NCI-H2029 (cell line): ENCODE data around the gene SLC7A11.

Source experiments
- DNase-seq: peaks from one replicate; lab custom pipeline; 2025; lab: John Stamatoyannopoulos, UW

The SLC7A11 gene

GRCh38 chr4:138242076-138242833 is at the start of gene SLC7A11:
Gene SLC7A11, minus strand, starts transcription at chr4:138242349. Its CDS starts 280 bp downstream, at chr4:138242069.
- DNase-seq = peak; percentile 98

DNA sequence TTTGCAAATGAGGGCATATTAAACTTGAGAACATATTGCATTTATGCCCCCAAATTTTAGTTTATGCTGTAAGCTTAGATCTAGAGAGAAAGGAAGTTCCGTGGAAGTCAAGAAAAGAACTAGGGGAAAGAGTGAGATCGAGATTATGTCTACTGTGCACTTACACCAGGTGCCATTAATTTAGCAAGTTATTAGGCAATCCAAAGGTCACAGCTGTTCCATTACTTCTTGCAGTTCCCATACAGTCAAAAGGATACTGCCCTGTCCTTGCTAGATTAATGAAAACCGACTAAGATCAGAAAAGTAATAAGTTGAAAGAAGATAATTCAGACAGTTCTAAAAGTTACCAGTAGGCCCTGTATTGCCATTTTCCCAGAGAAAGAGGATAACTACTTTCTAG is 49.3 kb upstream of the SLC7A11 start:
- DNase-seq = no peak

- DNase-seq = peak; percentile 11
Measured at GRCh38 chr4:138290805-138291204, 48.7 kb upstream of the SLC7A11 start.

DNA sequence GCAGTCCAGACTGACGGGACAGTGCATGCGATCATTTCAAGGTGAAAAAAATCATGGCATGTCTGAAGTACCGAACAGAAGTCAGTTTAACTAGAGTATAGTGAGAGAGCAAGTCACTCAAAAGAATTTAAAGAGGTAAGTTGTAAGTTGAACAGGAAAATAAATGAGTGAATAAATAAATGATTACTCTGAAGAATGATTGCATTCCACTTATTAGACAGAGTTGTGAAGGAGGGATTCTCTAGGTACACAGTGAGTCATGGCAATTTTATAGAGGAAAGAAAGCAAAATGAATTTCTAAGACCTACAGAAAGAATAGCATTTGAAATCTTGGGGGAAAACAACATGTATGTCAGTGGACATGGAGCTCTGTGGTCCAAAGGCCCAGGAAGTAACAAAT is 37.1 kb upstream of the SLC7A11 start:
- DNase-seq = no peak

DNA sequence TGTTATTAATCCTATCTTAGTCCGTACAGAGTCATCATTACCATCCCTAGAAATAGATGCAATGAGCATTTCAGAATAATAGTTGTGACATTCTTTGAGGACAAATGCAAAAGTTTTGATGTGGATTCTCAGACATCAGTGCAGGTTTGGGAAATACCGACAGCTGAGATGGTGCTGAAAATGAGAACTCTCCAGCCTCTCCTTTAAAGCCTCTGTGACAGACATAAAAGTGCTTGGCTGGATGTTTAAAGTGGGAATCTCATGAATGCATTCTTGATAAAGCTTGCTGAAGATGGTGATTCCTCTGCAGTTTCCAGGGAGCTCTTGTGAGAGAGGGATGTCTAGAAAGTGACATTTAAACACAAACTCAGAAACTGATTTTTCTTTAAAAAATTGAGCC is 35.0 kb upstream of the SLC7A11 start:
- no peak for DNase-seq

DNA sequence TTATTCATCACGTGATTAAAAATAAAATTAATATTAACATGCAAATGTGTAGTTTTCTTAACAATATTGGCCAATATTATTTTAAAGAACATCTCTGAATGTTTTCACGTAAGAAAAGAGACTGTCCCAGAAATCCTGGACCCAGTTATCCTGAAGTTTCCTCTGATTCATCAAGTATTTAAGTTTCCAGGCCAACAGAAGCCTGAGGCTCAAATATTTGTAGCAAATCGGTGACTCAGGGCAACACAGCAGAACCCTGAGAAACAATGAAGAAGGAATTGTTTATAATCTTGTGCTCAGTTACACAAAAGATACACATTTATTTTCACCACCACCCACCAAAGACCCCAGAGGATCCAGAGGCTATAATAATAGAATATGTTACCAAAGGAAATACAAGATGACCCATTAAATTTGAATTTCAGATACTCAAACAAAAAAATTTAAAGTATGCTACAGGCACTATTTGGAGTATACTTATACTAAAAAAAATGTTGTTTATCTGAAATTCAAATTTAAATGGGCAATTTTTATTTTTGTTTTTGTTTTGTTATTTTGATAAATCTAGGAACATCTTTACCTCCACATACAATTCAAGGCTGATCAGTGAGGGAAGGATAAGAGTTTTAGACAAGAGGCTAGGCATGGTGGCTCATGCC is 33.9 kb upstream of the SLC7A11 start:
- no peak for DNase-seq

GRCh38 chr4:138275216-138275615 is 33.1 kb upstream of the SLC7A11 start:
- no peak for DNase-seq

DNA sequence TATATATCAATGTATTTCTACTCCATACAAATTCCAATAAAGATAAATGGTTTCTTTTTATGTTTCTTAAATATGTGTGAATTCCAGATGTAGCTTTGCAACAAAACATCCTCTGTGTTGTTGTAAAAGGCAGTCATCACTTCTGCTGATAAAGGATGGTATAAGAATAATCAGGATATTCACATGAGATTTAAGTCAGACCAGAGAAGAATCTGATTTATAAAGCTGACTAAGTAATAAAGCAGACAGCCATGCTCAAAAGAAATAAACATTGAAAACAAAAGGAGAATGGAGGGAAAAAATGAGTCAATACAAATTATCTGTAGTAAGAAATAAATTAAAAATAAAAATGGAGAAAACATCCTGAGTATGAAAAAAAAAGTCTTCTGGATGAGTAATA is 27.0 kb upstream of the SLC7A11 start:
- DNase-seq = no peak

DNA sequence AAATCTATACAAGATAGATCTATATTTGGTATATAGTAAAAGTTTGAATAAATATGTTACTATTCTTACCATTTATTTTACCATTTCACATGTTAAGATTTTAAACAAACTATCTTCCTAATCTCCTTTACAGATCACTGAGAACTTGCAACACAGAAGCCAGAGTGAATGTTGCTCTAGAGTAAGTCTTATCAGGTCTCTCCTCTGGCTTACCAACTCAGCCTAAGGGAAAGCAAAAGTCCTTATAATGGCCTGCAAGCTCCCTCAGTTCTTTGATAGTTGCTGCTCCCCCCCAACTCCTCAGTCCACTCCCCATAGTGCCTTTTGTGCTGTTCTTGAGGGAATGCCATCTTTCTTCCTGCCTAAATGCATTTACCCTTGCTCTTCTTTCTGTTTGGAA is 25.7 kb upstream of the SLC7A11 start:
- no peak for DNase-seq

- DNase-seq = no peak
Measured at GRCh38 chr4:138266948-138267347, 24.8 kb upstream of the SLC7A11 start.

DNA sequence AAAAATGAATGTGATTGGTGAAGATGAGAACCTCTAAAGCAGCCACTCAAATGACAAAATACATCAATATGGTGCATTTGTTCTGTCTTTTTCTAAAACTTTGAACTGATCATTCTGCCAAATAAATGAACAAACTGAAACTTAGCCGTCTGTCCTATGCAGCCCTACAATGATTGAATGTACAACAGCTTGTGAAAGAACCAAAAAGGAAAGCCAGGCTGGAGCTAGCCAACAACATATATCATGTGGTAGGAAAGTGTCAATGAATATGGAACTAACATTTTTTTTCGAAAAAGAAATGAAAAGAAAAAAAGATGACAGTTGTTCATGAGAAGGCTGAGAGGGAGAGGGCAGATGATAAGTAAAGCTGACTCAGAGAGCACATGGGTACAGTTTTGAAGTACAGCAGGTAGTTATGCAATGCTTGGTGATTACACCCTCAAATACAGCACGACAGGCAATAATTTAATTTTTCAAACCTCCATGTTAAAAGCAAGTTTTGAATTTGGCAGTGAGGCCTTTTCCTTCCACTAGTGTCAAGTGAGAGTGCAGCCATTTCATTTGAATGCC is 21.2 kb upstream of the SLC7A11 start:
- DNase-seq = no peak

DNA sequence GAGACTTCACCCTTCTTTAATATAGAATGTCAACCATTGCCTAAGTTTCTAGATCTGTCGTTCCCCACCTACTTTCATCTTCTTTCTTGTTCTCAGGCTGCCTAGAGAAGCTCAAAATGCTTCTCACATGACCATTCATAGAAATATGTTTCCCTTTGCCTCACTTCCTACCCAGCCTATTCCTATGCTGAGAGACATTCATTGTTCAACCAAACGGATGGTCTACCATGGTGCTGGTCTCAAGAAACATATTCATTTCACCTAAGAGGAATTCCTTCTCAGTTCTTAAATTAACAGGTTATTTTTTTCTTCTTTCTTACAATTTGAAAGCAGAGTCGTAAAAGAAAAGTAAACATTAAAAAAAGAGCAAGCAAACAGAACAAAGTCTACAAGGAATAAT is 20.3 kb upstream of the SLC7A11 start:
- DNase-seq = no peak

DNA sequence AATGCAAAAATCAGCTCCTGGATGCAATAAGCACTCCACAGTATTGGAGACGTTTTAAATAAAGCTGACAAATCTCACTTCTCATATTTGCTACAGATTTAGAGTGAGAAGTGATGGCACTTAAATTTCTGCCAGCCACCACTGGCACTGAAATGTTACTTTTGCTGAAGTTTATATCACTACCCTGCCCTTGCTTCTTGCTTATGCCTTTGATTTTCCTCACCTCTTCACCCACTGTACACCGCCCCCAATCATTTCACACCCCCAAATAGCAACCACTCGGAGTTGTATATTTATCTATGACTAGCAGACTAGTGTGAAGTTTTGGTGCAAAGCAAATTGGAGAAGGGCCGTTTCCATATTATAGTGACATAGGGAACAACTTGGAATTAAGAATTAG is 19.9 kb upstream of the SLC7A11 start:
- DNase-seq = no peak

GRCh38 chr4:138259824-138260223 is 17.7 kb upstream of the SLC7A11 start:
- DNase-seq = no peak

DNA sequence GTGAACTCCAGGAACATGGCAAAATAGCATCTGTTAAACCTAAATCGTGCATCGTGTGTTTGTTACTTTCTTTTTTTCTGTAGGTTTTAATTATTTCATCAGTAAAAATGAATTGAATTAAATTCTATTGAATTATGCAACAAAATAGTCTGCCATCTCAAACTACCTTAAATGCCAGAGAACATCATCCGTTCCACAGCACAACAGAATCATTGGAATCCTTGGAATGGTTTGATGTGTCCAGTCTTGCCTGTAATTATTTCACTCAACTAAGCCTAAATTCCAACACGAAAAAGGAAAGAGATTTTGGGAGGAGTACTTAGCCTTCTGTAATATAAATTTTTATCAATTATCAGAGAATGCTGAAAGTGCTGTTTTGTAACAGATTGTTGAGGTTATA is 17.1 kb upstream of the SLC7A11 start:
- DNase-seq = no peak

- no peak for DNase-seq
Measured at GRCh38 chr4:138256608-138257007, 14.5 kb upstream of the SLC7A11 start.

DNA sequence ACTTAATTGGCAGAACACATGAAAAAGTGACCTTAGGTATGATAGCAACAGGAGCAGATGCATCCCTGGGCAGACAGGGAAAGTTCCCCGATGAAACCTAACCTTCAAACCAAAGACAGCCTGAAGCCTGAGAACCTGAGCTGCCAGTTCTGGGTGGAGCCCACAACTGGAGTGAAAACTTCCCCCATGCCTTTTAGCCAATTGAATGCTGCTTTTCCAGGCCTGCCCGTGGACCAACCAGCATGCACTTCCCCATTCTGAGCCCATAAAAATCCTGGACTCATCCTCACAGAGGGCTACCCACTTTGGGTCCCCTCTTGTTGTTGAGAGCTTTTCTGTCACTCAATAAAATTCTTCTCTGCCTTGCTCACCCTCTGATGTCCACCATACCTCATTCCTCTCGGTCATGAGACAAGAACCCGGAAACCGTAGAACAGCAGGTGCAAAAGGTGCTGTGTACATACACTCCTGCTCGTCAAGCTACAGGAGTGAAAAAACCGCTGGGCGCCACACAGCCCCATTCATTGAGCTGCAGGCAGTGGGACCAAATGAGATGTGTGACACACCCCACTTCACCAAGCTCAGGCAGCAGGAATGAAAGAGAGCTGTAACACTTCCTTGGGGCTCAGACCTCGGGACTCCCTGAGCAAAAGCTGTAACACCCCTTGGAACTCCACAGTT is 13.9 kb upstream of the SLC7A11 start:
- no peak for DNase-seq

GRCh38 chr4:138252551-138252950 is 10.4 kb upstream of the SLC7A11 start:
- DNase-seq = no peak

DNA sequence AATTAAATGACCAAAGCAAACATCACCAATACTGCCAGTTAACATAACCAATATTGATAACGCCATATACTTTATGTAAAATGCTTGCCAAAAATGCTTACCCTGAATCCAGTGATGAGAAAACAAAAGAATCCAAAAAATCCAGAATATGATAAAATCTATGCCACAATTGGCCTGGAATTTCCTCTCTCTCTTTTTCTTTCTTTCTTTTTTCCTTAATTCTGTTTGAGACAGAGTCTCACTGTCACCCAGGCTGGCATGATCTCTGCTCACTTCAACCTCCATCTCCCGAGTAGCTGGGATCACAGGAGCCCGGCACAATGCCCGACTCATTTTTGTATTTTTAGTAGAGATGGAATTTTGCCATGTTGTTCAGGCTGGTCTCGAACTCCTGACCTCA is 9.8 kb upstream of the SLC7A11 start:
- no peak for DNase-seq

DNA sequence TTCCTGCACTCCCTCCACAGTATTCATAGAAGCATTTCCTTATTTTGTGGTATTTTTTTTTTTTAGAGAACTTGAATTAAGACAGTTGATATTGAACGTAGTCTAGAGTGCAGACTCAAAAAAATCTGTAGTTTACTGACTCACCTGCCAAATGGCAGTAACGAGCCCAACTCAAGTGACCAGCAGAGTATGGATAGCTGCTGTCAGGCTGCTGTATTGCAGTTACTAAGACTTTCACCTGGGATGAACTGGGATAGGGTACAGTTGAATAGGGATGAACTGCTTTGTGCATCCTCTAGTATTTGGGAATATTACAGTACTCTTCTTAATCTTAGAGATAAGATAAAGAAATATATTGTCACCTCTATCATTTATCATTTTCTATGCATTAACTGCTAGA is 7.0 kb upstream of the SLC7A11 start:
- DNase-seq = no peak

DNA sequence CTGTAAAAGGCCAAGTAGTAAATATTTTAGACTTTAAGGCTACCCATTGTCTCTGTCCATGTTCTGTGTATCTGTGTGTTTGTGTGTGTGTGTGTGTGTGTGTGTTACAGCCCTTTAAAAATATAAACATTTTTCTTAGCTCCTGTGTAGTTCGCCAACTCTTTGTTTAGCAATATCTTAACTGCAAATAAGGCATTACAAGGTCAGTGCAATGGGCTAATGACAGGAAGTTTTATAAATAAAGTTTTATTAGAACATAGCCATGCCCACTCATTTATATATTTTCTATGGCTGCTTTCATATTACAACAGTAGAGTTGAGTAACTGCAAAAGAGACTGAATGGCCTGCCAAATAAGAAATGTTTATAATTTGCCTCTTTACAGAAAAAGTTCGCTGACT is 5.9 kb upstream of the SLC7A11 start:
- no peak for DNase-seq

DNA sequence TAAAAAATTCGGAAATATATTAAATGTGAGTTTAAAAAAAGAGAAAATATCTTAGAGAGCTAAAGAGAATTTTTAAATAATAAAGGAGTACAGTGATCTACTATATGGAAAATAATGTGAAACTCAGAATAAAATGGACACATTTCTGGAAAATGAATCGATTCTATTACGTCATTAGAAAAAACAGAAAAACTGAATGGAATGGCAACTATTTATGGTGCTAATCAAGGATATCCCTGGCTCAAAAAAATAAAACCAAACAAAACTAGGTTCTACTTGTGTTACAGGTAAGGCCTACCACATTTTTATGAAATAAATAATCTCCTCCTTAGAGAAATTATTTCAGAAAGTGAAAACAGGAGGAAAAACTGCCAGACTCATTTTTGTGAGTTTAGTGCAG is 5.5 kb upstream of the SLC7A11 start:
- DNase-seq = no peak

GRCh38 chr4:138243369-138243768 is 1.2 kb upstream of the SLC7A11 start:
- DNase-seq = peak; percentile 37
